HG03025 (cell line): ENCODE data around the gene MYOF.
"Not testable (repeated sequence)": the region's sequence is repeated elsewhere in the genome, so short reads cannot be mapped to it uniquely, and the experiment has no call there.

ENCODE experiments used
- ATAC-seq: cut with Tn5 transposase; IDR thresholded peaks from one replicate; pipeline ENCODE4 v1.9.1; 2021; ENCODE audit warnings: mild to moderate bottlenecking, moderate library complexity; ENCODE audit not compliant: unreplicated experiment, low FRiP score

Gene MYOF

DNA sequence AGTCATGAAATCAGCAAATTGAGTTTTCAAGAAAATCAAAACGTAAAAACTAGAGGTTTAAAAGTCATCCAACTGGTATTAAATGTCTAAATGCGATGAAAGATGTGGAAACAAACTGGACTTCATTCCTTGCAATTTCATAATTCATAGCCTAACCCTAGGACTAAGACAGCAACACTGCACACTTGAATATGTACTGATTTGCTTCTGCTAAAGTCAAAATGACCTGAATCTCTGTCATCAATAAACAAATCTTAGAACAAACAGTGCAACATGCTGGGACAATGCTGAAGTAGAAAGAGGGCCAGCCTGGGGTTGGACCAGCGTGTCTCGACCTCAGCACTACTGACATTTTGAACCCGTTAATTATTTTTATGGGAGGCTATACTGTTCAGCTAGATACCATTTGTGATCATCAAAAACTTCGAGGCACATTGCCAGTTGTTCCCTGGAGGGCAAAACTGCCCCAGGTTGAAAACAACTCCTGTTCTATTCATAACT lies 47.1 kb downstream of the MYOF start:
- no peak for ATAC-seq

DNA sequence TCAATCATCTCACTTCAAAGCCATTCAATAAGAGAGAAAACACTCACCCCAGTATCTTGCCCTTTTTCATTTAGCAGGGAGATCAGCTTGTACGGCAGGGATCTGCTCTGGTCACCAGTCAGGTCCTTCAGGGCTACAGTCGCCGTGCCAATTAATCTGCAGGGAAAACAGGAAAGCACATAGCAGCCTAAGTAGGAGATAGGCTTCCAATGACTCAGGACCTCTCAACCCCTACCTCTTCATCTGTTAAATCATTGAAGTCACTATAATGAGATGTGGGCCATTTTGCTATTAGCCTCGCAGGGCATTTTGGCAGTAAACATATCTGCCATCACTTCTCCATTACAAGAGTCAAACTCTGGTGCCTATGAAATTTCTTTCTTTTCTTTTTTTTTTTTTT lies 50.8 kb downstream of the MYOF start:
- no peak for ATAC-seq

DNA sequence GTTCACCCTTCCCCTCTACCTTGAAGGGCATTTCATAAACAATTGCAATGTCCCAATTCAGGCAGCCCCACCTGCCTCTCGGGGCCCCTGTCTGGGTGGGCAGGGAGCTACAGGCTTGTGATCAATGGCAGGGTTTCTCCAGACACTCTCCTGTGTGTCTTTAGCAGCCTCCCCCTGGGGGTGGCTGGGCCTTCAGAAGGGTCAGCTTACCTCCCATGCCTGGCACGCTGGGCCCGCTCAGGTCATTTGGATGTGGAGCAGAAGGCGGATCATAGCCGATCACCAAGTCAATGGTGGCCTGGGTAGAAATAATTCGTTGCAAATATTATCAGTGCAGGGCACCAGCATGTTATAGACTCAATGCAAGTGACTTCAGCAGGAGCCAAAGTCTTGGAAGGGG lies 56.3 kb downstream of the MYOF start:
- ATAC-seq = no peak

DNA sequence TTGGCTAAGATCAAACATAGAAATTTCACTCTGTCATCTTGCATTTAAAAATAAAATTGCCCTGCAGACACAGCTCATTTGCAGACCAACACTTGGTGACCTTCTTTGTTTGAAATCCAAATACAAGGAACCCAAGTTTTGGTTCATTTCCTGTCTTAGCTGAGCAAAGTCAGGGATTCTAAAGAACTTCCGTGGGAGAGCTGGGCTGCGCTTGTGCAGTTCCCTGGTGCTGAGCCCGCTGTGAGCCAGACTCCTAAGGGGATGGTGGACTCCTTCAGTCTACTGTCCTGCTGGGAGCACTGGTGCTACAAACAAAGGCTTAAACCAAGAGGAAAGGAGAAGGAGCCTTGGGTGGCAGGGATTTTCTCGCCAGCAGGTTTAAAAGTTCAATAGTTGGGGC lies 60.0 kb downstream of the MYOF start:
- no peak for ATAC-seq

DNA sequence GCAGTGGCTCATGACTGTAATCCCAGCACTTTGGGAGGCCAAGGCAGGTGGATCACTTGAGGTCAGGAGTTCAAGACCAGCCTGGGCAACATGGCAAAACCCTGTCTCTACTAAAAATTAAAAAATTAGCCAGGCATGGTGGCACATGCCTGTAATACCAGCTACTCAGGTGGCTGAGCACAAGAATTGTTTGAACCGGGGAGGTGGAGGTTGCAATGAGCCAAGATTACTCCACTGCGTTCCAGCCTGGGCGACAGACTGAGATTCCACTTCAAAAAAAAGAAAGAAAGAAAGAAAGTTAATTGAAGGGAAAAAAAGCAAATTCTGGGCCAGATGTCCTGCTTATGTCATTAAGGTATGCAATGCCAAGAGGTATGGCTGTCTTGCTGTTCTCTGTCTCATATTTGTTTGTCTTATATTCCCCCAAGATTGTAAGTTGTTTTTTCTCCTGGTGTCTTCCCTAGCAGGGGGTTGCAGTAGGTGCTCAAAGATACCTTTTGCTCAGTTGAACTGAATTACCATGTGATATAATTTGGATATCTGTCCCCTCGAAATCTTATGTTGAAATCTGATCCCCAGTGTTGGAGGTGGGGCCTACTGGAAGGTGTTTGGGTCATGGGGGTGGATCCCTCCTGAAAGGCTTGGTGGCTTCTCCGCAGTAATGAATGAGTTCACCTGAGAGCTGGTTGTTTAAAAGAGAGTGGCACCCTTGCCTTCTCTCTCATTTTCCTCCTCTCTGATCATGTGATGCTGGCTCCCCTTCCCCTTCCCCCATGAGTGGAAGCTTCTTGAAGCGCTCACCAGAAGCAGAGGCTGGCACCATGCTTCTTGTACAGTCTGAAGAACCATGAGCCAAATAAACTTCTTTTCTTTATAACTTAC lies 60.9 kb downstream of the MYOF start:
- no peak for ATAC-seq

DNA sequence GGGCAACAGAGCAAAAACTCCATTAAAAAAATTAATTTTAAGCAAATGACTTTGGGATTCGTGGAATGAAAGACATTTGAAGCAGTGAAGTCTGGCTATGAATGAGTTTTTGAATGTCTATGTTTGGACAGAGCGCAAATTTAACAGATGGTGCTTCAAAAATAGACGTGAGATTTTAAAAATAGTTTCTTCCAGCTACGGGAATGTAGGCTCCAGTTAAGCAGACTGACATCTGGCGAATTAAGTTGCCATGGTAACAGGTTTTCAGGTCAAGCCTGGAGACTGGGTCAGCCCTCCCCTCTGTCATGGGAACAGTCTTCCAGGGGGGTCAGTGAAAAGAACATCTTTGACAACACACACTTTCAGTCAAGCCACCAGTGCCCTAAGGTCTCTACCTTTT lies 62.0 kb downstream of the MYOF start:
- no peak for ATAC-seq

DNA sequence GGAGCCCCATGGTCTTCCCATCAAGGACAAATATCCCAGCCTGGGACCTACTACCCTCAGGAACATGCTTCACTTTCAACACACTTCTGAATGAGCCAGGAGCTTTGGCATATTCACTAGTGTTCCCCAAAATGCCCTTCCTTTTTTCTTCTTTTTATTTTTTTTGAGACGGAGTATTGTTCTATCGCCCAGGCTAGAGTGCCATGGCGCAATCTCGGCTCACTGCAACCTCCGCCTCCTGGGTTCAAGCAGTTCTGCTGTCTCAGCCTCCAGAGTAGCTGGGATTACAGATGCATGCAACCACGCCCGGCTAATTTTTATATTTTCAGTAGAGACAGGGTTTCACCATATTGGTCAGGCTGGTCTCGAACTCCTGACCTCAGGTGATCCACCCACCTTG lies 63.1 kb downstream of the MYOF start:
- not testable (repeated sequence) for ATAC-seq

DNA sequence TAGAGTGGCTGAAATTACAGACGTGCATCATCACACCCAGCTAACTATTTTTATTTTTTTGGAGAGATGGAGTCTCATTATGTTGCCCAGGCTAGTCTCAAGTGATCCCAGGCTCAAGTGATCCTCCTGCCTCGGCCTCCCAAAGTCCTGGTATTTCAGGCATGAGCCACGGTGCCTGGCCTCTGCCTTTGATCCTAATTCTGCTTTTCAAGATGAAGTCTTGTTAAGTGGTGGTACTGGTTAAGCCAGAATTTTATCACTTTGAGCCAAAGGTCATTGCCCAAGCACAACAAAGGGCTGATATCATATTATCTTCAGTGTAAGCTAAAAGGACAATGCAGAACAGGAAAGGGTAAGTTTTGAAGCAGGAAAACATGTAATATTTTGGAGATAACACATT lies 64.2 kb downstream of the MYOF start:
- no peak for ATAC-seq

DNA sequence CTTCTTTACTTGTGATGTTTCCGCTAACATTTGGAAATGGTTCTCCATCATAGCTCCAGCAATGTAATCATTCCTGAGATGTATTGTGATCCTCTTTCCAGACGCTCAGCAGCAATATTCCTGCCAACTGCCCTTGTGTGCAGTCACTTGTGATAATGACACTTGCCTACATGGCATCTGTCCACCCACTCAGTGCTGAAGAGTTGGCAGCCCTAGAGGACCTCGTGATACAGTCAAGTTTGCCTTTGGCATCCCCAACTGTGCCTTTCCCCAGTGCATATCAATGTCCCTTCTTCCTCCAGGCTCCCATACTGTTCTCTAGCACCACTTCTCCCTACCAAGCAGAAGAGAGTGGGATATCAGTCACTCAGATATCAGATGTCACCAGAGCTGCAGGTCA lies 64.9 kb downstream of the MYOF start:
- no peak for ATAC-seq

DNA sequence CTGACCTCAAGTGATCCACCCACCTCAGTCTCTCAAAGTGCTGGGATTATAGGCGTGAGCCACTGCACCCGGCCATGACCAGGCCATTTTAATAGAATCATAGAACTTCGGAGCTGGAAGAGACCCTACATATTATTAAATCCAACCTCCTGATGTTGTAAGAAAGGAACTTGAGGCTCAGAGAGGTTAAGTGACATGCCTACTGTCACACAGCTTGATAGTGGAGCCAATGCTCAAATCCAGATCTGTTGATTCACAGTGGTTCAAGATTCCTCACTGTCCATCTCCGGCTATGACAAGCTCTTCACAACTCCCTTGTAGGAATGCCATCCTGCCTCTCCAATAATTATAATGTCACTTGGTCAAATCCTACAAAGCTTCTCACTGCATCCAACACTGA lies 65.3 kb downstream of the MYOF start:
- ATAC-seq = no peak

DNA sequence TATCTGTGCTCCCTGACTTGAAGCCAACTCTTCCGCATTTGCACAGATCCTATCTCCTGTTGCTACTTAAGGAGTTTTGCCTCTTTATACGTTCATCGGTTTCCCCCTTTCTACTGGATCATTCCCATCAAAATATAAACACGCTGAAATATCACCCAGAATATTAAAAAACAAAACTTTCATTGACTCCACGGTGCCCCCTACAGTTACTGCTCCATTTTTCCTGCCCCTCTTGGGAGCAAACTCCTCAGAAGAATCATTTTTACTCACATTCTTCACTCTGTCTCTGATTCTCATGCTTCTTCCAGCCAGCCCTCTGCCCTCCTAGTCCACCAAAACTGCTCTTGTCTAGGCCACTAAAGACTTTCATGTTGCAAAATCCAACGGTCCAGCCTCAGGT lies 66.4 kb downstream of the MYOF start:
- ATAC-seq = no peak

DNA sequence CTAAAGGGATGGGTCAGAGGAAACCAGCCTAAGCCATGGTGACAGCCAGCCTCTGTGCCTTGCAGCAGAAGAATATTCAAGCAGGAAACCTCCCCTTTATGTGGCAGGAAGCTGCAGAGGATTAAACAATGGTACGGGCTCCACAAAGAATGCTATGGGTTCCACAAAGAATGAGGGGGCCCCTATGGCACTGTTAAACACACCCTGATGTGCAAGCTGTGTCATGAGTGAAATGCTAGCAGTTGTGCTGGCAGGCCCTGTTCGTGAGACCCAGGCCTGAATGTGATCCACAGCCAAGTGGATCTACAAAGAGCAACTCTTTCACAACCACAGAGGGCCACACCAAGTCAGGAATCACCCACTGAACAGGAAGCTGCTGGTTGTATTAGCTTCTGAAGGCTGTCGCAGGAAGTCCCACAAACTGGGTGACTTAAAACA lies 68.9 kb downstream of the MYOF start:
- ATAC-seq = no peak

DNA sequence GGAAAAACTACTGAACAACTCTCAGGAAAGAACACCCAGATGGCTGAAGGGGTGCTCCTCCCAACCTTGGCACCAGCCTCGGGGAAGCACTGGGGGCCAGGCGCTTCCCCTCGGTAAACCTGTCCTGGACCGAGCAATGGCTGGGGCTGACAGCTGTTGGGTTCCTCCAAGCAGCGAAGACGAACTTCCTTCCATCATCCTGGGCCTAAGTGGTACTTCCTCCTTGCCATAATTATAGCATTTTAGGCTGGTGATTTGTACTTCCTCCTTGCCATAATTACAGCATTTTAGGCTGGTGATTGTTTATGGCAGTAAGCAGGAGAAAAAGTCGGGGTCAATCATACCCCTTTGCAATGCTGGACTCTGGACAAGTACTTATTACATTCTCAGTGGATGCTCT lies 69.3 kb downstream of the MYOF start:
- ATAC-seq = no peak

DNA sequence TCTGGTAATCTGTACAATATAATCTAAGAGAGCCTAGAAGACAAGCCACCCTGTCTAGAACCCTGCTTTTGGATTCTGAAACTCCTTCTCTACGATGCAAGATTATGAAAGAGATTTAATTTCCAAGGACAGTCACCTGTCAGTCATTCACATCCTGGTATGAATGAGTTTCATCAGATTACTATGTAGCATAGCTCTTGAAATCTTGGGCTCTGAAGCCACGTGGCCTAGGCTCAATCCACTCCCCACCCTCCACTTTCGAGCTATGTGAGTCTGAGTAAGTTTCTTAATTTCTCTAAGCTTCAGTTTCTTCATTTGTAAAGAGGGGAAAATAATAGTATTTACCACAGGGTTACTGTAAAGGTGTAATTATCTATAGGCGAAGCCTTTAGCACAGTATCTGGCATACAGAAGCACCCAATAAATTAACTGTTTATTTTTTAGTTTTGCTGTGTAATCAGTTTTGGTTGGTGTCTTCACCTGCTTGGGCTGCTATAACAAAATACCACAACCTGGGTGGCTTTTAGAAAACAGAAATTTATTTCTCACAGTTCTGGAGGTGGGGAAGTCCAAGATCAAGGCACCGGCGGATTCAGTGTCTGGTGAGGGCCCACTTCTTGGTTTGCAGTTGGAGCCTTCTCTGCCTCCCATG lies 71.3 kb downstream of the MYOF start:
- ATAC-seq = no peak

DNA sequence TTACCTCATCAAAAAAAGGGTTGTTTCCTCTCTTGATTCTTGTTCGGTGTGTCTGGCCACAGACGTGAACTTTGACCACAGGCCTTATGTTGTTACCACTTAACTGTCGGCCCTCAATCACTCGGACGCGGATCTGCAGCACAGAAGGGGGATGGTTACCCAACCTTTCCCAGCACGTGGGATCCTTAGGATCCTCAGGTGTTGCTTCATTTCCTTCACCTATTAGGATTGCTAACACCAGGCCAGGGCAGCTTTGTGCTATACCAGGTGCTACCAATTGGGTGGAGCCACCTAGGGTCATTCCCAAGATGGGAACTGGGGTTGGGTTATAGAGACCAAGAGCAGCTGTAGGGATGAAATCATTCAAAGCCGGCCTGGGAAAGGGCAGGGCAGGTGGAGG lies 73.4 kb downstream of the MYOF start:
- ATAC-seq = no peak

DNA sequence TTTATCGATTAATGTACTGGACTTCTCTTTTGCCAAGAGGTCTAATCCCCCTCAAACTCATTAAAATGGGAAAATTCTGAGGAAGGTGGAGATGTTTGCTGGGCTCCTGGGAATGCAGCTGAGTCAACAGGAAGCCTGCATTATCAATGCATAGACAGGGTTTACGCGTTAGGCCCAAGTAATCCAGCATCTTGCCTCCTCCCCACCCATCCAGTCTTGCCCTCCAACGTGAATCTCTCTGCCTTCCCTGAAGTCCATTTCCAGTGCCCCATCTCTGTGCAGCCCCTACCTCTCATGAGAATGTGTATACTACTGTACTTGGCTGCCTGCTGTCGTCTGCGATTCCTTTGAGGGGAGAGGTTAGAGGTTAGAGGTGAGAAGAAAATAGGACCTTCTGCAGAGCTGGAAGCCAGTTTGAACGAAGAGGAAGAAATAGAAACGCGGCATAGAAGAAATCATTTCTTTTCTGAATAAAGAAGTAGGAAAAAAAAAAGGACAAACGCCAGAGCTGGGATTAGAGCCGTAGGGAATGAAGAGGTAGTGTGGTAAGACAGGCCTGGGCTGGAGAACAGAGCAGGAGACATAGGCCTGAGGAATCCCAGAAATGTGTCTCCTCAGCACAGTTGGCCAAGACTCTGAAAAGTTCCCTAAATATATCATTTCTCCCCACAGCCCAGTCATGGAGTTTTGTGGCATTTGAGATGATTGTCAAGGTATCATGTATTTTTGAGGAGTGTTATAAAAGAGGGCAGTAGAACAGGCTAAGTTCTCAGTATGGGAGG lies 75.6 kb downstream of the MYOF start:
- ATAC-seq = no peak

DNA sequence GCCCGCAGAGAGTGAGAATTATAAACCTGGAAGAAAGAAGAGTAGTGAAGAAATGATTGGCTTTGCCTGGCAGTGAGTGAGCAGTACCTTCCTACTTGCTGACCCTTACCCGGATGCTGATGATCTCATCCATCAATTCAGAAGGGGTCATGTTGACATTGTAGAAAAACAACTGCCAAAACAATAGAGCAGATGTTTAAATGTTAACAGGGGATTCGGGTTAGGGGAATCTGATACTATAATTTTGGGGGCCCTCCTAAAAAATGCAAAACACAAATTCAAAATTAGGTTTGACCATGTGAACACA lies 78.1 kb downstream of the MYOF start:
- no peak for ATAC-seq

DNA sequence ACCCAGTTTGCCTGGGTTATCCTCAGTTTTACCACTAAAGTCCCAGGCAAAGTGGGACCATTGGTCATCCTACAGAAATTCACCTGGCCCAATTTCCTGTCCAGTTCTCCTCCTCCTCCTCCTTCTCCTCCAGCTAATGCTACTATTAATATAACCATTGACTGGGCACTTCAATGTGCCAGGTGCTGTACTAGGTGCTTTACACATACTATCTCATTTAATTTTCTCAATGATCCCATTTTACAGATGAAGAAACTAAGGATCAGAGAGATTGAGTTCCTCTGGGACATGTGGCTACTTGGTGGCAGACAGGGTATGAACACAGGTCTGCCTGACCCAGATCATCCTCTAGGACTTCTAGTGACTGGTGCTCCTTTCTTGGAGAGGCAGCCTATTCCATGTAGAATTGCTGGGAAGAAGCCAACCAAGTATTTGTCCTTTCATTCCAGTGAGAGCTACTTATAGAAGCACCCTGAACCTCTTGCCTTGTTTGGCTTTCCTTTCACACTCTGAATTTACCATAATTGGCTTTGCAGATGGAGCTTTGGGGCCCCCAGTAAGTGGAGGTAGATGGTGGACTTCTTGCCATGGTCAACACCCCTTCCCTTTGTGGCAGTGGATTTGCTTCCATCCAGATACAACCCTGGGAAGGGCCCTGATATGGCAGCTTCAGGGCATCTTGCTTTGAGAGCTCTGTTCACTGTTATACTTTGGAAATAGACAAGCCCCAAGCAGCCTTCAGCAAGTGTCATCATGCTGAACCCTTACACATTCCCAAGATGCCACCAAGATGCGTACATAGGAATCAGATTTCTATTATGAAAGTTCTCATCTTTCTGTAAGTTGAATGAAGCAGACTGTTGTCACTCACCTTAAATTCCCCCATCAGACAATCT lies 78.7 kb downstream of the MYOF start:
- no peak for ATAC-seq

DNA sequence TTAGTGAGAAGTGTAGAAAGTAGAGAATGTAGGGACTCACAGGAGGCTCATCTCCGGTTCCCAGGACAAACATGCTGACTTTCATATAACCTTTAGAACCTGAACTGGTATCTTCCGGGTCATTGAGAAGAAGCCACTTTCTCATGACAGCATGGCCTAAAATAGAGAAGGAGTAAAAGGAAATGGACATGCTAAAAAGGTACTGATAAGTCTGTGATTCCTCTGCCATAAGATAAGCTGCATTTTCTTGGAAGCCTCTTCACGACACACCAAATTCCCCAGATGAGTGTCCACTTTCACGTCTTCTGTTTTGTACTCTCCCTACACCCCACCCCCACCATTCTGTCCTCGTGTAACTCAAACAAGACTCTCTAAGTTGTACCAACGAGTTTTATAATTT lies 79.9 kb downstream of the MYOF start:
- ATAC-seq = no peak

DNA sequence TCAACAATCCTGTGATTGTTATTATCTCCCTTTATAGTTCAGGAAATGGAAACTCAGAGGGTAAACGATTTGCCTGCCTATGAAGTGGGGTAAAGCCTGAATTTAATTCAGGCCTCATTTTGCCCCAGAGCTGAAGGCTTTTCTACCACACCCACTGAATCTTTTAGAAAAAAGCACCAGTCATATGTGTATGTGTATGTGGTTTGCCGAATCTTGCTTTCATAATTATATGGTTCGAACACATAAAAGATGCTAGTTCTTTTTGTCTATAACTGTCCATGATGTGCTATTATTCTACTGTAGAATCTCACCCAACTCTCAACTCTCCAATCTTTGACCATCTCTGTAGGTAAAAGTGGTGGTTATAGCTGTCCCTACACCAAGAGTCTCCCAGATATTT lies 83.6 kb downstream of the MYOF start:
- ATAC-seq = no peak
